HEK293 (cell line): ENCODE results near the gene FAM120B.

Experiments used
- CTCF ChIA-PET: fragments of 350-600 bp; formaldehyde crosslinking; extraction: SDS; loops from one replicate; lab custom pipeline; 2021; ENCODE audit warnings: antibody characterized with exemption; lab: Yijun Ruan, JAX
- POLR2A ChIA-PET: fragments of 300-600 bp; formaldehyde crosslinking; extraction: SDS; loops from one replicate; lab custom pipeline; 2020; ENCODE audit warnings: antibody characterized with exemption, inconsistent platforms; lab: Yijun Ruan, JAX
- H3K27ac ChIP-seq: fragments of 200-500 bp; sonication (Bioruptor generic); 2 replicates; pipeline ENCODE4 v1.5.1; 2014; ENCODE audit warnings: low read depth, low read length, control low read depth, inconsistent platforms; ENCODE audit errors: extremely low read depth
- H3K36me3 ChIP-seq, 2 experiments: fragments of 200-500 bp in 1 of 2; sonication (Bioruptor generic) in 1 of 2; 1 replicate in 1 of 2; 2 replicates in 1 of 2; pipeline ENCODE4 v1.5.1; 2014 to 2017; ENCODE audit warnings: inconsistent platforms in 2 of 2, low read length in 2 of 2; ENCODE audit not compliant: control insufficient read depth in 2 of 2, insufficient read depth in 1 of 2
- H3K4me1 ChIP-seq: fragments of 200-500 bp; sonication (Bioruptor generic); 2 replicates; pipeline ENCODE4 v1.5.1; 2014; ENCODE audit warnings: mild to moderate bottlenecking, low read length, inconsistent platforms; ENCODE audit not compliant: control insufficient read depth, insufficient read depth
- H3K4me3 ChIP-seq: 2 replicates; pipeline ENCODE4 v1.5.1; 2011; ENCODE audit warnings: low read depth, mild to moderate bottlenecking, control low read depth, low read length, moderate library complexity
- H3K9me3 ChIP-seq: fragments of 200-500 bp; sonication (Bioruptor generic); 2 replicates; pipeline ENCODE4 v1.5.1; 2014; ENCODE audit warnings: low read depth, low read length, inconsistent platforms; ENCODE audit not compliant: control insufficient read depth, insufficient read depth
- EGR2 ChIP-seq: fragments of 450-650 bp; formaldehyde crosslinking; IDR thresholded peaks from 2 replicates; pipeline ENCODE4 v1.5.1; 2016; ENCODE audit warnings: low read depth, missing biosample characterization, missing genetic modification characterization
- PRDM2 ChIP-seq: fragments of 450-650 bp; formaldehyde crosslinking; IDR thresholded peaks from 2 replicates; pipeline ENCODE4 v1.5.1; 2016; ENCODE audit warnings: missing biosample characterization, missing genetic modification characterization, borderline replicate concordance
- ZBTB11 ChIP-seq: fragments of 450-650 bp; formaldehyde crosslinking; conservative IDR thresholded peaks from 2 replicates; pipeline ENCODE4 v1.5.1; 2016; ENCODE audit warnings: low read depth, missing biosample characterization, missing genetic modification characterization
- ZNF112 ChIP-seq: fragments of 450-650 bp; formaldehyde crosslinking; IDR thresholded peaks from 2 replicates; pipeline ENCODE4 v1.5.0; 2017; ENCODE audit warnings: missing biosample characterization, missing genetic modification characterization
- ZNF19 ChIP-seq: fragments of 450-650 bp; formaldehyde crosslinking; IDR thresholded peaks from 2 replicates; pipeline ENCODE4; 2016; ENCODE audit warnings: missing biosample characterization, missing genetic modification characterization, low read depth
- ZNF202 ChIP-seq: fragments of 450-650 bp; formaldehyde crosslinking; IDR thresholded peaks from 2 replicates; pipeline ENCODE4 v1.5.1; 2016; ENCODE audit warnings: missing biosample characterization, missing genetic modification characterization, borderline replicate concordance
- ZNF214 ChIP-seq: fragments of 450-650 bp; formaldehyde crosslinking; IDR thresholded peaks from 2 replicates; pipeline ENCODE4 v1.5.1; 2017; ENCODE audit warnings: missing biosample characterization, mild to moderate bottlenecking, missing genetic modification characterization, borderline replicate concordance
- ZNF23 ChIP-seq: fragments of 450-650 bp; formaldehyde crosslinking; IDR thresholded peaks from 2 replicates; pipeline ENCODE4 v1.5.1; 2016; ENCODE audit warnings: missing biosample characterization, missing genetic modification characterization, borderline replicate concordance
- ZNF416 ChIP-seq: fragments of 450-650 bp; formaldehyde crosslinking; IDR thresholded peaks from 2 replicates; pipeline ENCODE4 v1.5.1; 2016; ENCODE audit warnings: missing biosample characterization, missing genetic modification characterization

The FAM120B gene

GRCh38 chr6:170276369-170277057 is 30.0 kb upstream of the FAM120B start (continued):
- TF ChIP-seq ZNF202 (tag by site-specific recombination) = no peak

GRCh38 chr6:170277893-170278742 is 28.4 kb upstream of the FAM120B start:
- Histone ChIP-seq H3K9me3 (no peaks in the 10 kb centered on the region), H3K27ac (no peak overlapping the region), H3K4me3 (no peak overlapping the region), H3K36me3 (peaks cover 0 to 17% of the 10 kb centered on the region in 2 experiments; a peak in 1 of 3 replicates), H3K4me1 (peaks cover 3% of the 10 kb centered on the region; the same call in 1 of the 2 replicates)
- POLR2A ChIA-PET = no interaction called here
- CTCF ChIA-PET = interaction anchor here (0.8 to 1.3 kb wide), 2 partner anchors 16 to 446 kb away, joined by 3 read pairs; no protein-coding TSS in a partner anchor
- TF ChIP-seq ZNF19 (tag by site-specific recombination) (no peak), ZBTB11 (tag by site-specific recombination) (no peak), PRDM2 (no peak), EGR2 (tag by site-specific recombination) (no peak), ZNF416 (tag by site-specific recombination) (no peak), ZNF214 (no peak), ZNF23 (tag by site-specific recombination) (no peak)

- Histone ChIP-seq H3K4me1 (peaks cover 3% of the 10 kb centered on the region; the same call in 1 of the 2 replicates), H3K4me3 (no peak overlapping the region), H3K27ac (no peak overlapping the region), H3K36me3 (peaks cover 0 to 23% of the 10 kb centered on the region in 2 experiments; a peak in 1 of 3 replicates), H3K9me3 (no peaks in the 10 kb centered on the region)
- CTCF ChIA-PET = no interaction called here
- POLR2A ChIA-PET = no interaction called here
- TF ChIP-seq ZNF214 (no peak), ZNF112 (tag by site-specific recombination) (no peak)
Observed at GRCh38 chr6:170278743-170279094, 27.8 kb upstream of the FAM120B start.
